ENCODE results near the gene WDFY3. TPM values are rescaled to one million over a fixed set of nuclear protein-coding genes. Genes with fewer than 3 reads are reported as not detected.

WDFY3 gene
- total RNA-seq, 1 donor from 2014 or later: 267 TPM

DNA sequence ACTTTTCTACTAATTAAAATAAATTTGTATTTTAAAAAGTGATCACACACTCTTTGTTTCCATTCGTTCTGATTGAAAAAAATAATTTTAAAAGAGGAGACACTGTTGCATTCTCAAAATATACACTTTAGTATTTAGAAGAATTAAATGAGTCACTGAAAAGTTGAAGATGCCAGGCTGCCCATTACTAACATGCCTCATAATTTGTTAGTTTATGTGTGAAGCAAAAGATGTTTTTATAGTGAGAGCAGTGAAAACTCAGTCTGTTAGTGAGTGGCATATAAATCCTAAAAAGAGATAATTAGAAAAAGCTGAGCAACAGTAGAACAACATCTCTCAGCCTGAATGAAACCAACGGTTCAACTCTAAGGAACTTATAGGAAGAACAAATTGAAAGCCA lies 240.1 kb downstream of the WDFY3 start:
- TF ChIP-seq, protein P1, sequence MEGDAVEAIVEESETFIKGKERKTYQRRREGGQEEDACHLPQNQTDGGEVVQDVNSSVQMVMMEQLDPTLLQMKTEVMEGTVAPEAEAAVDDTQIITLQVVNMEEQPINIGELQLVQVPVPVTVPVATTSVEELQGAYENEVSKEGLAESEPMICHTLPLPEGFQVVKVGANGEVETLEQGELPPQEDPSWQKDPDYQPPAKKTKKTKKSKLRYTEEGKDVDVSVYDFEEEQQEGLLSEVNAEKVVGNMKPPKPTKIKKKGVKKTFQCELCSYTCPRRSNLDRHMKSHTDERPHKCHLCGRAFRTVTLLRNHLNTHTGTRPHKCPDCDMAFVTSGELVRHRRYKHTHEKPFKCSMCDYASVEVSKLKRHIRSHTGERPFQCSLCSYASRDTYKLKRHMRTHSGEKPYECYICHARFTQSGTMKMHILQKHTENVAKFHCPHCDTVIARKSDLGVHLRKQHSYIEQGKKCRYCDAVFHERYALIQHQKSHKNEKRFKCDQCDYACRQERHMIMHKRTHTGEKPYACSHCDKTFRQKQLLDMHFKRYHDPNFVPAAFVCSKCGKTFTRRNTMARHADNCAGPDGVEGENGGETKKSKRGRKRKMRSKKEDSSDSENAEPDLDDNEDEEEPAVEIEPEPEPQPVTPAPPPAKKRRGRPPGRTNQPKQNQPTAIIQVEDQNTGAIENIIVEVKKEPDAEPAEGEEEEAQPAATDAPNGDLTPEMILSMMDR (IDR thresholded peaks at IDR 0.05; ENCODE audit: partially characterized antibody, unreplicated experiment): no peak
- Mint-ChIP-seq H3K36me3 (ENCODE audit: unreplicated experiment) (peaks cover 2% of the 10 kb centered on the region), H3K27me3 (ENCODE audit: unreplicated experiment) (no peaks in the 10 kb centered on the region), H3K4me1 (ENCODE audit: low read depth, unreplicated experiment) (no peaks in the 10 kb centered on the region), H3K27ac (ENCODE audit: unreplicated experiment) (no peak overlapping the region), H3K4me3 (ENCODE audit: unreplicated experiment) (no peak overlapping the region), H3K9me3 (ENCODE audit: unreplicated experiment) (no peaks in the 10 kb centered on the region)
- DNase-seq: no peak

DNA sequence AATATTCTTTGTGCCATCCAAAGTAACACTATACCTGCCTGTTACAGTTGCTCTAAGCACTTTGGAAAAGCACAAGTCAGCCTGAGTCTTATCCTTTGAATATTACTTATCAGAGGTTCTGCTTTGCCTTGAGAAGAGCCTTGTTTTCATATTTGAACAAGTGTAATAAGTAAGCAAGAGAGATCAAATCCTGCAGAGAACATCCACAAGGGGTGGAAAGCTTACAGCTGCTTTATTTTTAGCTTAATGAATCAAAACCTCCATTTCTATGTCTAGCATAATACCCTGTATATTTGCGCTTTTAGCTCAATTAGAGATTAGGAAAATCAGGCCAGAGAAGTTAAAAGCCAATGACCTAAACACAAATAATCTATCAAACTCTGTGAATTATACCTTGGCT lies 243.8 kb downstream of the WDFY3 start:
- Mint-ChIP-seq H3K4me3 (ENCODE audit: unreplicated experiment) (no peak overlapping the region), H3K4me1 (ENCODE audit: low read depth, unreplicated experiment) (no peaks in the 10 kb centered on the region), H3K27ac (ENCODE audit: unreplicated experiment) (no peak overlapping the region), H3K9me3 (ENCODE audit: unreplicated experiment) (peaks cover 6% of the 10 kb centered on the region), H3K27me3 (ENCODE audit: unreplicated experiment) (no peaks in the 10 kb centered on the region), H3K36me3 (ENCODE audit: unreplicated experiment) (peaks cover 10% of the 10 kb centered on the region)
- DNase-seq: no peak
- TF ChIP-seq, protein P1 (IDR thresholded peaks at IDR 0.05; ENCODE audit: partially characterized antibody, unreplicated experiment): no peak

DNA sequence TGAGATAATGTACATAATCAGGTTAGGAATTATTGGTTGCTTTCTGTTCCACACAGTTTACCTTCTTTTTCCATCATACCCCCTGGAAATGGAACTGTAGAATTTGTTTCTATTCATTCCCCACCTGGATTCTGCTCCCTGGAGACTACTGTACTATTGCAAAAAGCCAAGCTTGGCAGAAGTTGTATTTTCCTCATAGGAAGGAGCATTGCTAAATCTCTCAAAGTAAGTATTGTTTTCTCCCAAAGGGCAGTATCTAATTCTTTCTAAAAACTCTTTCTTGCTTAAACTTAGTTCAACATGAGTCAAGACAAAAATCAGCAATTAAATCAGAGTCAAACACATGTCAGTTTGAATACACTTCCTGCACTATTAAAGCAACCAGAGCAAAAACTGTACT lies 247.4 kb downstream of the WDFY3 start:
- no peak for DNase-seq
- Mint-ChIP-seq H3K27me3 (ENCODE audit: unreplicated experiment) (no peaks in the 10 kb centered on the region), H3K4me1 (ENCODE audit: low read depth, unreplicated experiment) (no peaks in the 10 kb centered on the region), H3K36me3 (ENCODE audit: unreplicated experiment) (peaks cover 14% of the 10 kb centered on the region), H3K4me3 (ENCODE audit: unreplicated experiment) (no peak overlapping the region), H3K9me3 (ENCODE audit: unreplicated experiment) (peaks cover 6% of the 10 kb centered on the region), H3K27ac (ENCODE audit: unreplicated experiment) (no peak overlapping the region)
- TF ChIP-seq, protein P1 (IDR thresholded peaks at IDR 0.05; ENCODE audit: partially characterized antibody, unreplicated experiment): no peak

DNA sequence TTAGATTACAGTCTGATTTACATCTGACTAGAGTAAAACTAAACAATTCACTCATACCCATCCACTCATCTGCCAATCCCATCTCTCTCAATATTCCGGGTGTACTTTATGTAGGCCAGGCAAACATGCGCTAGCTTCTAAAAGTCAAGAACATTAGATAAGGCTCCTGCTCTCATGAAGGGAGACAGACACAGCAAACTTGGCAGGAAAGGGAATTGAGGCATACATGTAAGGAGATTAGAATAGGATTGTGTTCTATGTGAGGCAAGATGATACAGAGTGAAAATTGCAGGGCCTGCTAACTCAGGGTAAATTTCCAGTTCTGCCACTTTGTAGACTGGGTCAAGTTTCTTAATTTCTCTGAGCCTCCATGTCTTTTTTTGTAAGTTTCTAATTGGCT lies 247.8 kb downstream of the WDFY3 start:
- H3K27me3 Mint-ChIP-seq (ENCODE audit: unreplicated experiment): no peaks in the 10 kb centered on the region
- no peak overlapping the region for H3K4me3 Mint-ChIP-seq (ENCODE audit: unreplicated experiment)
- TF ChIP-seq, protein P1 (IDR thresholded peaks at IDR 0.05; ENCODE audit: partially characterized antibody, unreplicated experiment): no peak
- no peak overlapping the region for H3K27ac Mint-ChIP-seq (ENCODE audit: unreplicated experiment)
- H3K9me3 Mint-ChIP-seq (ENCODE audit: unreplicated experiment): peaks cover 6% of the 10 kb centered on the region
- DNase-seq: no peak
- peaks cover 14% of the 10 kb centered on the region for H3K36me3 Mint-ChIP-seq (ENCODE audit: unreplicated experiment)
- H3K4me1 Mint-ChIP-seq (ENCODE audit: low read depth, unreplicated experiment): no peaks in the 10 kb centered on the region

DNA sequence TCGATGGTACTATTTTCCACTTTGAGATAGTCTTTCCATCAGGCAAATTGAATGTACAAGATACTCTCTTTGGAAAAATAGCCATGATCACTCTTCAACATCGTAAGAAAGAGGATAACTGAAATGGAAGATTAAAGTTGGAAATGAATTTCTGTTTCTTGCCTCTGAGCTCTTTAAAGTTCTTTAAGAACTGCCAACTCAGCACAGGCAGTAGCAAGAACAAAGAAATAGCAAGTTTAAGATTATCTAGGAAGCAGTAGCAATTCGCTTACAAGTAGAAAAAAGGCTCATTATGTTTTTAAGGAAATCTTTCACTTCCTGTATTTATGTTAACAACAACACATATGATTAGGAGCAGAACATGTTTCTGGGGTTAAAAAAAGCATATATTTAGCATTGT lies 255.9 kb downstream of the WDFY3 start:
- H3K4me3 Mint-ChIP-seq (ENCODE audit: unreplicated experiment): no peak overlapping the region
- peaks cover 4% of the 10 kb centered on the region for H3K36me3 Mint-ChIP-seq (ENCODE audit: unreplicated experiment)
- peaks cover 3% of the 10 kb centered on the region for H3K9me3 Mint-ChIP-seq (ENCODE audit: unreplicated experiment)
- DNase-seq: no peak
- no peaks in the 10 kb centered on the region for H3K27me3 Mint-ChIP-seq (ENCODE audit: unreplicated experiment)
- no peak overlapping the region for H3K27ac Mint-ChIP-seq (ENCODE audit: unreplicated experiment)
- H3K4me1 Mint-ChIP-seq (ENCODE audit: low read depth, unreplicated experiment): no peaks in the 10 kb centered on the region
- TF ChIP-seq, protein P1 (IDR thresholded peaks at IDR 0.05; ENCODE audit: partially characterized antibody, unreplicated experiment): no peak

All from glutamatergic neuron (in vitro differentiated cells).